Spleen (tissue), 7 donors: Measurements from ENCODE around the gene FBXO31.

ENCODE experiments used
- CTCF ChIP-seq, 11 experiments: fragments of 200-600 bp in 7 of 11; fragments of 450-650 bp in 4 of 11; sonication (generic) in 4 of 11; IDR thresholded peaks in 8 of 11; conservative IDR thresholded peaks in 3 of 11; 1 replicate in 7 of 11; 2 replicates in 4 of 11; pipeline versions ENCODE4 v1.4.0 to v1.8.0; 2016 to 2021; ENCODE audit warnings: antibody characterized with exemption in 11 of 11, inconsistent platforms in 4 of 11, mild to moderate bottlenecking in 1 of 11
- POLR2A ChIP-seq, 3 donors: fragments of 450-650 bp; IDR thresholded peaks; one replicate each; pipeline ENCODE4 v1.5.1; 2017; ENCODE audit warnings: antibody characterized with exemption in 3 of 3, mild to moderate bottlenecking in 1 of 3
- donor health status: DM: no; HTN: no; CAD: no; lungs with moderate emphysema.
- donor health status: DM: no; HTN: no; CAD: no.
- donor health status: DM: no; HTN: no; CAD: no.

- TF ChIP-seq POLR2A (IDR thresholded peaks at IDR 0.05) (no peak), CTCF (IDR thresholded peaks at IDR 0.05 in 8 of 11, conservative IDR thresholded peaks at IDR 0.05 in 3 of 11) (no peak)
Measured at GRCh38 chr16:87346517-87347060, 37.0 kb downstream of the FBXO31 start.
